ENCODE data around the gene ZNF227.

GRCh38 chr19:44163789-44164188, 48.5 kb upstream of the ZNF227 start:
- TF ChIP-seq CTCF (IDR thresholded peaks at IDR 0.05) (no peak), POLR2A (IDR thresholded peaks at IDR 0.05) (no peak)
